ENCODE data around the gene TRIB2. TPM values are rescaled to one million over a fixed set of nuclear protein-coding genes. Genes with fewer than 3 reads are reported as not detected.

Gene TRIB2
- total RNA-seq, 1 donor from 2014 or later = 31.1 TPM

GRCh38 chr2:12767996-12768624 is 51.4 kb downstream of the TRIB2 start:
- no peak for DNase-seq
- Histone ChIP-seq H3K9me3 (replicated peaks) (peaks cover 5% of the 10 kb centered on the region), H3K27ac (replicated peaks) (no peak overlapping the region), H3K4me3 (no peak overlapping the region), H3K36me3 (no peaks in the 10 kb centered on the region), H3K27me3 (ENCODE audit: low read depth) (no peaks in the 10 kb centered on the region), H3K4me1 (peaks cover 17% of the 10 kb centered on the region)
- intact Hi-C loops (cut with micrococcal nuclease) = no loop called here
- no peak for TF ChIP-seq CTCF (IDR thresholded peaks at IDR 0.05; ENCODE audit: borderline replicate concordance)

- Histone ChIP-seq H3K27me3 (ENCODE audit: low read depth) (no peaks in the 10 kb centered on the region), H3K4me3 (no peak overlapping the region), H3K4me1 (peaks cover 8% of the 10 kb centered on the region), H3K27ac (replicated peaks) (peak overlapping the region; percentile 7), H3K9me3 (replicated peaks) (peaks cover 1% of the 10 kb centered on the region), H3K36me3 (no peaks in the 10 kb centered on the region)
- intact Hi-C loops (cut with micrococcal nuclease) = no loop called here
- TF ChIP-seq CTCF (IDR thresholded peaks at IDR 0.05; ENCODE audit: borderline replicate concordance) = no peak
- DNase-seq = peak; percentile 73
Observed at GRCh38 chr2:12769492-12770105, 52.9 kb downstream of the TRIB2 start.

GRCh38 chr2:12770300-12770968 is 53.7 kb downstream of the TRIB2 start:
- H3K27me3 ChIP-seq (ENCODE audit: low read depth) = no peaks in the 10 kb centered on the region
- no peak for TF ChIP-seq CTCF (IDR thresholded peaks at IDR 0.05; ENCODE audit: borderline replicate concordance)
- H3K4me1 ChIP-seq = peaks cover 8% of the 10 kb centered on the region
- peaks cover 4% of the 10 kb centered on the region for H3K36me3 ChIP-seq
- H3K9me3 ChIP-seq (replicated peaks) = peaks cover 7% of the 10 kb centered on the region
- DNase-seq = no peak
- no peak overlapping the region for H3K4me3 ChIP-seq
- no peak overlapping the region for H3K27ac ChIP-seq (replicated peaks)
- intact Hi-C loops (cut with micrococcal nuclease) = no loop called here

- no peak overlapping the region for H3K27ac ChIP-seq (replicated peaks)
- H3K9me3 ChIP-seq (replicated peaks) = peaks cover 10% of the 10 kb centered on the region
- no peaks in the 10 kb centered on the region for H3K27me3 ChIP-seq (ENCODE audit: low read depth)
- no peak overlapping the region for H3K4me3 ChIP-seq
- H3K4me1 ChIP-seq = peaks cover 8% of the 10 kb centered on the region
- no peak for DNase-seq
- intact Hi-C loops (cut with micrococcal nuclease) = no loop called here
- peaks cover 4% of the 10 kb centered on the region for H3K36me3 ChIP-seq
- no peak for TF ChIP-seq CTCF (IDR thresholded peaks at IDR 0.05; ENCODE audit: borderline replicate concordance)
Observed at GRCh38 chr2:12771154-12771553, 54.4 kb downstream of the TRIB2 start.

GRCh38 chr2:12773586-12774394 is 57.1 kb downstream of the TRIB2 start:
- no peak overlapping the region for H3K4me3 ChIP-seq
- H3K4me1 ChIP-seq = peaks cover 8% of the 10 kb centered on the region
- peaks cover 10% of the 10 kb centered on the region for H3K9me3 ChIP-seq (replicated peaks)
- intact Hi-C loops (cut with micrococcal nuclease) = no loop called here
- H3K27ac ChIP-seq (replicated peaks) = no peak overlapping the region
- H3K27me3 ChIP-seq (ENCODE audit: low read depth) = no peaks in the 10 kb centered on the region
- peaks cover 4% of the 10 kb centered on the region for H3K36me3 ChIP-seq
- DNase-seq = no peak
- no peak for TF ChIP-seq CTCF (IDR thresholded peaks at IDR 0.05; ENCODE audit: borderline replicate concordance)
